Fibroblast of mammary gland (primary cell): Measurements from ENCODE around the gene CHST15.

Experiments used
- DNase-seq: peaks from one replicate; pipeline ENCODE4 v3.0.0-alpha.2; 2010; ENCODE audit warnings: low read depth
- H3K4me3 ChIP-seq: 2 replicates; pipeline ENCODE4 v1.5.1; 2011; ENCODE audit warnings: low read depth, mild to moderate bottlenecking, low read length, moderate library complexity; ENCODE audit not compliant: control insufficient read depth
- CTCF ChIP-seq: conservative IDR thresholded peaks from 2 replicates; pipeline ENCODE4 v1.5.1; 2011; ENCODE audit warnings: low read depth, low read length, inconsistent platforms; ENCODE audit not compliant: control insufficient read depth, insufficient read depth

The CHST15 gene

GRCh38 chr10:124045801-124046355 lies 47.5 kb downstream of the CHST15 start:
- no peak overlapping the region for H3K4me3 ChIP-seq
- no peak for TF ChIP-seq CTCF
- no peak for DNase-seq

GRCh38 chr10:124045276-124045675 lies 48.1 kb downstream of the CHST15 start:
- DNase-seq: no peak
- H3K4me3 ChIP-seq: no peak overlapping the region
- TF ChIP-seq CTCF: no peak

- no peak overlapping the region for H3K4me3 ChIP-seq
- no peak for TF ChIP-seq CTCF
These were observed 49.1 kb downstream of the CHST15 start for GRCh38 chr10:124044143-124044862.

GRCh38 chr10:124043310-124044142 lies 49.9 kb downstream of the CHST15 start:
- no peak for TF ChIP-seq CTCF
- H3K4me3 ChIP-seq: no peak overlapping the region
- no peak for DNase-seq

More at GRCh38 chr10:124044143-124044862, 49.1 kb downstream of the CHST15 start:
- no peak for DNase-seq

- DNase-seq: no peak
- no peak for TF ChIP-seq CTCF
- H3K4me3 ChIP-seq: no peak overlapping the region
These were observed 50.6 kb downstream of the CHST15 start for GRCh38 chr10:124042656-124043309.

- no peak for TF ChIP-seq CTCF
- DNase-seq: peak; percentile 73
- H3K4me3 ChIP-seq: no peak overlapping the region
These were observed 51.5 kb downstream of the CHST15 start for GRCh38 chr10:124041675-124042445.
